GM13977 (cell line): ENCODE results near the gene CTDSP2.
"Not testable (repeated sequence)": the region's sequence is repeated elsewhere in the genome, so short reads cannot be mapped to it uniquely, and the experiment has no call there.

Source experiments
- DNase-seq: peaks from one replicate; pipeline ENCODE4 v3.0.0; 2012; ENCODE audit warnings: low spot score
- in situ Hi-C: fragments of 300-500 bp; cut with MboI; formaldehyde crosslinking; loops from one replicate; pipeline ENCODE4 v1.12.0; 2022; ENCODE audit warnings: low sequenced_read_pairs, low pct_unique_long_range_greater_than_20kb, mixed read lengths, inconsistent platforms; ENCODE audit not compliant: unreplicated experiment
- TF ChIP-seq, protein P1 (sequence below): IDR thresholded peaks from 2 replicates; pipeline ENCODE4 v1.5.1; 2012; ENCODE audit warnings: mild to moderate bottlenecking, control low read depth; ENCODE audit not compliant: insufficient read depth; ENCODE audit errors: extremely low read depth, missing control alignments

Gene CTDSP2

DNA sequence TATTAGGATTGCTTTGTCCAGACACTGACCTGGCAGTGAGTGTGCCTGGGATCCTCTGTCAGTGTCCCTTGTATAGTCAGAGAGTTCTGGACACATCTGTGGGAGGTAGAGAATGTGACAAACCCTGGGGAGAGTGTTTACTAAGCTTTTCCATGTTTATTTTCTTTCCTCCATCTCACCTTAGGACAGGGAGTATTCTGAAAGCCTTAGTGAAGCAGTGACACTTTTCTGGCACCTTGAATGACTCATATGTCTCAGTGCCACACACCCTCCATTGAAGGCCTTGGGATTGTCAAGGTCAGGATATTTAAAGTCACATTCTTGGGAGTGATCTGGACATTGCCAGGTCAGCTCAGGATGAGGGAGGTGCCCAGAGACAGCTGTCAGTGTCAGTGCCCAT, 34.9 kb upstream of the CTDSP2 start:
- in situ Hi-C loops, result no loop called here
- no peak for DNase-seq
- TF ChIP-seq, protein P1, sequence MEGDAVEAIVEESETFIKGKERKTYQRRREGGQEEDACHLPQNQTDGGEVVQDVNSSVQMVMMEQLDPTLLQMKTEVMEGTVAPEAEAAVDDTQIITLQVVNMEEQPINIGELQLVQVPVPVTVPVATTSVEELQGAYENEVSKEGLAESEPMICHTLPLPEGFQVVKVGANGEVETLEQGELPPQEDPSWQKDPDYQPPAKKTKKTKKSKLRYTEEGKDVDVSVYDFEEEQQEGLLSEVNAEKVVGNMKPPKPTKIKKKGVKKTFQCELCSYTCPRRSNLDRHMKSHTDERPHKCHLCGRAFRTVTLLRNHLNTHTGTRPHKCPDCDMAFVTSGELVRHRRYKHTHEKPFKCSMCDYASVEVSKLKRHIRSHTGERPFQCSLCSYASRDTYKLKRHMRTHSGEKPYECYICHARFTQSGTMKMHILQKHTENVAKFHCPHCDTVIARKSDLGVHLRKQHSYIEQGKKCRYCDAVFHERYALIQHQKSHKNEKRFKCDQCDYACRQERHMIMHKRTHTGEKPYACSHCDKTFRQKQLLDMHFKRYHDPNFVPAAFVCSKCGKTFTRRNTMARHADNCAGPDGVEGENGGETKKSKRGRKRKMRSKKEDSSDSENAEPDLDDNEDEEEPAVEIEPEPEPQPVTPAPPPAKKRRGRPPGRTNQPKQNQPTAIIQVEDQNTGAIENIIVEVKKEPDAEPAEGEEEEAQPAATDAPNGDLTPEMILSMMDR, result no peak

DNA sequence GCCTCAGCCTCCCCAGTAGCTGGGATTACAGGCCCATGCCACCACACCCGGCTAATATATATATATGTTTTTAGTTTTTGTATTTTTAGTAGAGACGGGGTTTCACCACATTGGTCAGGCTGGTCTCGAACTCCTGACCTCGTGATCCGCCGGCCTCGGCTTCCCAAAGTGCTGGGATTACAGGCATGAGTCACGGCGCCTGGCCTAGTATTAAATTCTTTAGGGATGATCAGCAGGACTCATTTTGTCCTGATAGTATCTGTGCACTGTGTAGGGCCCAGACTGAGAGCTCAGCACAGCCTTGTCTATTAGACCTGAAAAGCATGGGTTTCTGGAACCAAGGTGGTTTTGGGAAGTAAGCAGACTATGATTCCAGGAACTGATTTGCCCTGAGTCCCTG, 34.5 kb upstream of the CTDSP2 start:
- DNase-seq, in situ Hi-C loops: not testable (repeated sequence)

DNA sequence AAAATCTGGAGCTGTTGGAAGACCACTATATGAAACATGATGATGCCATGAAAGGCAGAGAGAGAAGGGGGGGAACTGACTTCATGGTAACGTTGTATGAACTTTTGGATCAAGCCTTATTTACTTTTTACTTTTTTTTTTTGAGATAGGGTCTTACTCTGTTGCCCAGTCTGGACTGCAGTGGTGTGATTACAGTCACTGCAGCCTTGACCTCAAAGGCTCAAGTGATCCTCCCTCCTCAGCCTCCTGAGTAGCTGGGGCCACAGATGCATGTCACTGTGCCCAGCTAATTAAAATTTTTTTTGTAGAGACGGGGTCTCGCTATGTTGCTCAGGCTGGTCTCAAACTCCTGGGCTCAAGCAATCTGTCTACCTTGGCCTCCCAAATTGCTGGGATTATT, 31.3 kb upstream of the CTDSP2 start:
- in situ Hi-C loops, result no loop called here
- DNase-seq, result no peak
- TF ChIP-seq, protein P1, result no peak

DNA sequence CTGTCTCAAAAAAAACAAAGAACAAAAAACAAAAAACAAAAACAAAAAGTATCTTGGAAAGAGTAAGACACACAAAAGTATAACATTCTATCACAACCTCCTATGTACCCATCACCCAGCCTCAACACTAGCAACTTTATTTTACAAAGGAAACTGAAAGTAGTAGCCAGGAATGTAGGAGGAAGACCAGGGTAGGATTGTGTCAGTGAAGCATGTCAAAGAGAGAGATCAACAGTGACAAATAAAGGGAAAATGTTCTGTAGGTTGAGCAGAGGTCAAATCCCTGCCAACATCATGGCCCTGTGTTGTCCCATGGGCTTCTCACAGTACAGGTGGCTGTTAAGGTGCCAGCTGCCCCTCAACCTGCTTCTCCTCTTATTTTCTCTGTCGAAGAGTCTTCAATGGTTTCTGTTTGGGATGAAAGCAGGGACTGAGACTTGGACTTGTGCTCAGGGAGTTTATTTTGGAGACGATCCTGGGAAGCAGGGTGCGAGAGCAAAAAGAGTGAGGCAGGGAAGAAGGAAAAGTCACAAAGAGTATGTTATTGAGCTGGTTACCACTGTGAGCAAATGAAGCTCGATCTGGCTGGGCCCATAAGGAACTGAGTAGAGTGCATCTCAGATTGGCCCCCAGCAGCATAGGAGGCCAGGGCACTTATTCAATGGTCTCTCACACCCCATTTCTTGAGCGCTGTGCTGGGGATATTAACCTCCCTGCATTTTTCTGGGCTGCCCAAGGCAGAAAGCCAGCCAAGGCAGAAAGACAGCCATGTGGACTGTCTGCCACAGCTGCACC, 29.4 kb upstream of the CTDSP2 start:
- no peak for DNase-seq
- in situ Hi-C loops, result no loop called here
- TF ChIP-seq, protein P1, result no peak

DNA sequence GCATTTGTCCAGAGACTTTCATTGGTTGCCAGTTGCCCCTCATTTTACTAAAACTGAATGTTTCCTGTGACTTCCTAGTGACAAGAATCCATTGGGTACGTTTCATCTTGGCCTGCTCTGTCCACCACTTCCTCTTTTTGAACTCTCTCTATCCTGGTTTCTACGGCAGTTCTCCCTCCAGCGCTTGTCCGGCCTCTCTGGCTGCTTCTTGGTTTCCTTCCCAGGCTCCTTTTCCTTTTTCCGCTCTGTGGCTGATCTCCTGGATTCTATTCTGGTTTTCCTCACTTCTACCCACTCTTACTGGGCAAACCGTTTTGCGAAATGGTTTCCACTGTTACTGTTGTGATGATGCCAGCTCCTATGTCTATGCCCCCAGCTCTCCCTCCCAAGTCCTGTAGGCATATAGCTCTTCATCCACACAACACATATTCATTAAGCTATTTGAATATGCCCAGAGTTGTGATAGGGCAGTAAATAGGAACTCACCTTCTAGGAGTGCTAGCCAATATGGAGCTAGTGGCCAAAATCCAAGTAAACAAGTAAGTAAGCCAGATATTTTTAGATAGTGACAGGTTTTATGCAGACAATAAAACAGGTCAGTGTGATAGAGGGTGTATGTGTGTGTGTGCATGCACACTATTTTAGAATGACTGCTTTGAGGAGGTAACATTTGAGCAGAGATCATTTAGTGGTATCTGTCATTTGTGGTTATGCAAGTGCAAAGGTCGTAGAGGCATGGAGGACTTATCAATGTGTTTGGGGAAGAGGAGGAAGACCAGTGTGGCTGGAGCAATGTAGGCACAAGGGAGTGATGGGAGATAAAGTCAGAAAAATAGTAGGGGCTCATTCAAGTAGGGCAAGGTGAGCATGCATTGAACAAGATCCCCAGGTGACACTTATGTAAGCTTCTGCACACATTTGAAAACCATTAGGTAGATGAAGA, 27.9 kb upstream of the CTDSP2 start:
- DNase-seq, result no peak
- in situ Hi-C loops, result no loop called here
- TF ChIP-seq, protein P1, result no peak

DNA sequence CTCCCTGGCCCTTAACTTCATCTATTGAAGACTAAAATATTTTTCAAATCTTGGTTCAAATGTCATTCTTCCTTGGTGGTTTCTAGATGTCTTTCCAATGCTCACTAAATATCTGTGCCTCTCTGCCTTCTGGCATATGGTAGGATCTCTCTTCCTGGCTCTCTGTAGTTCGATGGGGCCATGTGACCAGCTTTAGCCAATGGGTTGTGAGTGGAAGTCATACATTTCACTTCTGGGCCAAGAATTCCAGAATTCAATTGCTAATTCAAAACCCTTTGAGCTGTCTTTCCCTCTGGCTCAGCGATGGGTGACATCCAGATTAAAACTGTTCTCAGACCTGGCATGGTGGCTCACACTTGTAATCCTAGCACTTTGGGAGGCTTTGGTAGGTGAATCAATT, 25.8 kb upstream of the CTDSP2 start:
- in situ Hi-C loops, result no loop called here
- no peak for DNase-seq
- TF ChIP-seq, protein P1, result no peak

DNA sequence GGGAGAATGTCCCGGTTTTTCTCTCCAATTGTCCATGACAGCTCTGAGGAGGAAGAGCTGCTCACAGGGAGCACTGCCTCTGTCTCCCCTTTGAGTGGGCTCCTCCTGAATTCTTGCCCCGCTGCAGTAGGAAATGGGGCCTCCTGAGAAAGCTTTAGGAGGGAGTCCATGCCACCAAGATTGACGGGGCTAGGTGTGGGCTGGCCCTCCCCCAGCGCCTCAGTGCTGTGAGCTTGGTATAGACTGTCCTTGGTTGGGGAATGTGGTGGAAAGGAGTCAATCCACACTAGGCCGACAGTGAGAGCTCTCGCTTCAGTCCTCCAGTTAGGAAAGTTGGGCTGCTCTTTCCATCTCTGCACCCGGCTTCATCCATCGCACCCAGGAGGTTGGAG, 23.4 kb upstream of the CTDSP2 start:
- in situ Hi-C loops, result no loop called here
- DNase-seq, result no peak
- TF ChIP-seq, protein P1, result no peak
